IMR-90 (cell line): ENCODE measurements around the gene UGT2B15.
"Not testable (repeated sequence)": the region's sequence is repeated elsewhere in the genome, so short reads cannot be mapped to it uniquely, and the experiment has no call there.

Source experiments
- CEBPB ChIP-seq: IDR thresholded peaks from 2 replicates; pipeline ENCODE4 v1.6.1; 2012; ENCODE audit warnings: low read depth, low read length, improper control_type of control experiment
- CTCF ChIP-seq: conservative IDR thresholded peaks from 2 replicates; pipeline ENCODE4 v1.5.1; 2012; ENCODE audit warnings: mild to moderate bottlenecking, low read depth, low read length, improper control_type of control experiment
- ELK1 ChIP-seq: fragments of 150-350 bp; IDR thresholded peaks from 2 replicates; pipeline ENCODE4 v1.6.1; 2016; ENCODE audit warnings: low read depth, mild to moderate bottlenecking, low read length, moderate library complexity, borderline replicate concordance
- FOS ChIP-seq: fragments of 150-350 bp; IDR thresholded peaks from 2 replicates; pipeline ENCODE4 v1.6.1; 2016; ENCODE audit warnings: low read depth, low read length
- MAFK ChIP-seq: IDR thresholded peaks from 2 replicates; pipeline ENCODE4 v1.6.1; 2012; ENCODE audit warnings: low read depth, low read length, improper control_type of control experiment
- MAZ ChIP-seq: IDR thresholded peaks from 2 replicates; pipeline ENCODE4 v1.6.1; 2012; ENCODE audit warnings: low read depth, mild to moderate bottlenecking, low read length, improper control_type of control experiment, moderate library complexity, borderline replicate concordance
- MXI1 ChIP-seq: IDR thresholded peaks from 2 replicates; pipeline ENCODE4 v1.6.1; 2012; ENCODE audit warnings: low read depth, mild to moderate bottlenecking, low read length, moderate library complexity, borderline replicate concordance
- POLR2A ChIP-seq: IDR thresholded peaks from 2 replicates; pipeline ENCODE4 v1.6.1; 2012; ENCODE audit warnings: mild to moderate bottlenecking, low read depth, low read length
- RAD21 ChIP-seq: IDR thresholded peaks from 2 replicates; pipeline ENCODE4 v1.6.1; 2012; ENCODE audit warnings: low read length, improper control_type of control experiment
- RFX5 ChIP-seq: IDR thresholded peaks from 2 replicates; pipeline ENCODE4 v1.8.0; 2012; ENCODE audit warnings: low read depth, mild to moderate bottlenecking, low read length, moderate library complexity
- USF2 ChIP-seq: fragments of 150-350 bp; IDR thresholded peaks from 2 replicates; pipeline ENCODE4 v1.6.1; 2017; ENCODE audit warnings: mild to moderate bottlenecking, antibody characterized with exemption, low read length, low read depth

- TF ChIP-seq POLR2A, MAFK, CTCF, FOS, RAD21, RFX5, MAZ, MXI1, CEBPB, USF2, ELK1: not testable (repeated sequence)
Measured at GRCh38 chr4:68662836-68663574, 7.4 kb downstream of the UGT2B15 start.
